CD4-positive, alpha-beta T cell (primary cell): ENCODE measurements around the gene ETV5. TPM values are rescaled to one million over a fixed set of nuclear protein-coding genes. Genes with fewer than 3 reads are reported as not detected.
"Not testable (repeated sequence)": the region's sequence is repeated elsewhere in the genome, so short reads cannot be mapped to it uniquely, and the experiment has no call there.

Experiments
- ATAC-seq: fragments of 200-7000 bp; cut with Tn5 transposase; one replicate; pipeline ENCODE4 v1.10.0; 2022; ENCODE audit warnings: mild to moderate bottlenecking; ENCODE audit not compliant: poor library complexity
- CTCF ChIA-PET: fragments of 350-600 bp; sonication (Branson Sonifier 250); formaldehyde crosslinking; loops from one replicate; lab custom pipeline; 2021; ENCODE audit warnings: antibody characterized with exemption, inconsistent platforms; lab: Charles Lee
- POLR2A ChIA-PET: fragments of 350-600 bp; sonication (Branson Sonifier 250); formaldehyde crosslinking; loops from one replicate; lab custom pipeline; 2021; ENCODE audit warnings: antibody characterized with exemption, inconsistent platforms; lab: Charles Lee
- DNase-seq, 14 experiments: peaks; one replicate each; pipeline ENCODE4 v3.0.0-alpha.2; 2013 to 2020; ENCODE audit warnings: mixed read lengths in 2 of 14
- H3K27ac ChIP-seq, 2 donors: one replicate each; pipeline versions ENCODE4 v1.5.1 to v1.7.0; 2013; ENCODE audit warnings: low read length in 2 of 2, low read depth in 1 of 2, mild to moderate bottlenecking in 1 of 2
- H3K27me3 ChIP-seq, 2 experiments: 1 replicate in 1 of 2; 2 replicates in 1 of 2; pipeline versions ENCODE4 v1.6.1 to v1.7.0; 2013; ENCODE audit warnings: low read length in 2 of 2, control low read depth in 1 of 2, mild to moderate bottlenecking in 1 of 2, moderate library complexity in 1 of 2; ENCODE audit not compliant: insufficient read depth in 2 of 2, control insufficient read depth in 1 of 2
- H3K36me3 ChIP-seq: one replicate; pipeline ENCODE4 v1.6.1; 2013; ENCODE audit warnings: low read length, control low read depth; ENCODE audit not compliant: insufficient read depth
- H3K4me1 ChIP-seq: one replicate; pipeline ENCODE4 v1.6.1; 2013; ENCODE audit warnings: low read length, control low read depth; ENCODE audit not compliant: insufficient read depth
- H3K4me3 ChIP-seq: one replicate; pipeline ENCODE4 v1.5.1; 2013; ENCODE audit warnings: mild to moderate bottlenecking, low read length, moderate library complexity
- H3K9me3 ChIP-seq, 2 experiments: 1 replicate in 1 of 2; 2 replicates in 1 of 2; pipeline versions ENCODE4 v1.6.1 to v1.7.0; 2013; ENCODE audit warnings: low read length in 2 of 2, mild to moderate bottlenecking in 2 of 2, control low read depth in 1 of 2, moderate library complexity in 1 of 2; ENCODE audit not compliant: control insufficient read depth in 1 of 2, insufficient read depth in 1 of 2
- H3K27ac Mint-ChIP-seq: one replicate; pipeline ENCODE4 v1.8.0; 2020; ENCODE audit warnings: mixed read lengths
- H3K27me3 Mint-ChIP-seq: one replicate; pipeline ENCODE4 v1.8.0; 2021; ENCODE audit warnings: mixed read lengths
- H3K36me3 Mint-ChIP-seq: one replicate; pipeline ENCODE4 v1.8.0; 2021; ENCODE audit warnings: low read depth, mixed read lengths
- H3K4me1 Mint-ChIP-seq: one replicate; pipeline ENCODE4 v1.8.0; 2021; ENCODE audit warnings: low read depth, mixed read lengths
- H3K4me3 Mint-ChIP-seq: one replicate; pipeline ENCODE4 v1.8.0; 2020; ENCODE audit warnings: mild to moderate bottlenecking, mixed read lengths
- H3K9me3 Mint-ChIP-seq: one replicate; pipeline ENCODE4 v1.8.0; 2020; ENCODE audit warnings: mixed read lengths
- CTCF ChIP-seq: fragments of 200-600 bp; IDR thresholded peaks from one replicate; pipeline ENCODE4 v1.8.0; 2022; ENCODE audit warnings: antibody characterized with exemption, mild to moderate bottlenecking
- intact Hi-C, 2 experiments: fragments of 100-400 bp; cut with DNase I in 1 of 2; cut with micrococcal nuclease in 1 of 2; formaldehyde crosslinking; loops; one replicate each; pipeline versions ENCODE4 v1.15.1 to v1.9.0; 2023 to 2025; cut with DNase I, micrococcal nuclease
- total RNA-seq, 174 experiments: library from RNA in 2 of 174; stranded (reverse) in 2 of 174; gene quantifications; one replicate each; pipeline ENCODE4 v1.2.3 and lab custom pipeline; 2021 to 2026

ETV5 gene
- total RNA-seq, 2 experiments from 2014 or later, result not detected

- intact Hi-C loops, result no loop called here
- POLR2A ChIA-PET, result no interaction called here
- CTCF ChIA-PET, result no interaction called here
Measured at GRCh38 chr3:186035277-186035676, 73.6 kb downstream of the ETV5 start.

GRCh38 chr3:186032321-186032720 is 76.6 kb downstream of the ETV5 start:
- Histone ChIP-seq H3K36me3 (no peaks in the 10 kb centered on the region), H3K4me3 (no peak overlapping the region), H3K9me3 (no peaks in the 10 kb centered on the region), H3K27ac (no peak overlapping the region), H3K4me1 (no peaks in the 10 kb centered on the region), H3K27me3 (peaks cover 5 to 7% of the 10 kb centered on the region in 2 experiments)
- H3K4me3 Mint-ChIP-seq, result no peak overlapping the region
- ChIA-PET POLR2A (no interaction called here), CTCF (no interaction called here)
- TF ChIP-seq CTCF, result no peak
- intact Hi-C loops, result no loop called here
- no peaks in the 10 kb centered on the region for H3K4me1 Mint-ChIP-seq
- no peak overlapping the region for H3K27ac Mint-ChIP-seq
- H3K27me3 Mint-ChIP-seq, result peaks cover 25% of the 10 kb centered on the region
- DNase-seq (no peak), ATAC-seq (no peak)
- no peaks in the 10 kb centered on the region for H3K9me3 Mint-ChIP-seq
- no peaks in the 10 kb centered on the region for H3K36me3 Mint-ChIP-seq

More at GRCh38 chr3:186035277-186035676, 73.6 kb downstream of the ETV5 start:
- no peak overlapping the region for H3K27ac ChIP-seq
- H3K9me3 ChIP-seq, result peaks cover 7 to 8% of the 10 kb centered on the region in 2 experiments
- no peaks in the 10 kb centered on the region for H3K4me1 ChIP-seq
- no peak for TF ChIP-seq CTCF
- no peak overlapping the region for H3K4me3 Mint-ChIP-seq
- H3K27me3 ChIP-seq, result peaks cover 3 to 7% of the 10 kb centered on the region in 2 experiments
- peaks cover 15% of the 10 kb centered on the region for H3K27me3 Mint-ChIP-seq
- H3K4me1 Mint-ChIP-seq, result no peaks in the 10 kb centered on the region
- DNase-seq (no peak), ATAC-seq (no peak)
- H3K36me3 Mint-ChIP-seq, result no peaks in the 10 kb centered on the region
- H3K4me3 ChIP-seq, result no peak overlapping the region
- no peak overlapping the region for H3K27ac Mint-ChIP-seq
- peaks cover 3% of the 10 kb centered on the region for H3K9me3 Mint-ChIP-seq
- H3K36me3 ChIP-seq, result no peaks in the 10 kb centered on the region

GRCh38 chr3:186025993-186026392 is 82.9 kb downstream of the ETV5 start:
- H3K36me3 ChIP-seq, H3K27me3 ChIP-seq, H3K27ac ChIP-seq, intact Hi-C loops, H3K27ac Mint-ChIP-seq, H3K9me3 ChIP-seq, H3K36me3 Mint-ChIP-seq, H3K9me3 Mint-ChIP-seq, DNase-seq, ATAC-seq, H3K4me1 ChIP-seq, H3K4me3 Mint-ChIP-seq, H3K4me1 Mint-ChIP-seq, H3K4me3 ChIP-seq, POLR2A ChIA-PET, CTCF ChIA-PET: not testable (repeated sequence)
- H3K27me3 Mint-ChIP-seq, result peaks cover 11% of the 10 kb centered on the region

- H3K4me1 ChIP-seq, result no peaks in the 10 kb centered on the region
- H3K27me3 Mint-ChIP-seq, result peaks cover 10% of the 10 kb centered on the region
- H3K4me3 ChIP-seq, result no peak overlapping the region
- no peak for ATAC-seq
- no peak overlapping the region for H3K4me3 Mint-ChIP-seq
- H3K36me3 Mint-ChIP-seq, result no peaks in the 10 kb centered on the region
- no peak overlapping the region for H3K27ac Mint-ChIP-seq
- DNase-seq, result no peak
- CTCF ChIA-PET, result no interaction called here
- POLR2A ChIA-PET, result no interaction called here
- H3K4me1 Mint-ChIP-seq, result no peaks in the 10 kb centered on the region
- H3K9me3 ChIP-seq, result no peaks in the 10 kb centered on the region
- intact Hi-C loops, result no loop called here
- H3K9me3 Mint-ChIP-seq, result no peaks in the 10 kb centered on the region
- TF ChIP-seq CTCF, result no peak
- peaks cover 0 to 1% of the 10 kb centered on the region in 2 experiments for H3K27me3 ChIP-seq
- no peaks in the 10 kb centered on the region for H3K36me3 ChIP-seq
- H3K27ac ChIP-seq, result no peak overlapping the region
Measured at GRCh38 chr3:186025161-186025560, 83.7 kb downstream of the ETV5 start.
